Spleen (tissue), 13 donors: ENCODE measurements around the gene BMPER. TPM values are rescaled to one million over a fixed set of nuclear protein-coding genes. Genes with fewer than 3 reads are reported as not detected.

Source experiments
- DNase-seq: peaks from one replicate; pipeline ENCODE4 v3.0.0-alpha.2; 2020
- H3K27ac ChIP-seq, 8 donors: fragments of 200-600 bp; sonication (generic) in 7 of 8; 1 replicate in 4 of 8; 2 replicates in 4 of 8; pipeline versions ENCODE4 v1.5.0 to v1.8.0; 2016 to 2021; ENCODE audit warnings: inconsistent platforms in 4 of 8, mild to moderate bottlenecking in 4 of 8, moderate library complexity in 1 of 8
- H3K27me3 ChIP-seq, 7 donors: fragments of 200-600 bp; sonication (generic) in 6 of 7; replicated peaks in 1 of 7; 1 replicate in 4 of 7; 2 replicates in 3 of 7; pipeline versions ENCODE4 v1.5.0 to v1.8.0; 2016 to 2021; ENCODE audit warnings: inconsistent platforms in 3 of 7, mild to moderate bottlenecking in 1 of 7
- H3K36me3 ChIP-seq, 6 donors: fragments of 200-600 bp; sonication (generic) in 5 of 6; 1 replicate in 4 of 6; 2 replicates in 2 of 6; pipeline versions ENCODE4 v1.5.0 to v1.8.0; 2016 to 2021; ENCODE audit warnings: inconsistent platforms in 2 of 6
- H3K4me1 ChIP-seq, 6 donors: fragments of 200-600 bp; sonication (generic) in 5 of 6; 1 replicate in 3 of 6; 2 replicates in 3 of 6; pipeline versions ENCODE4 v1.5.0 to v1.8.0; 2016 to 2021; ENCODE audit warnings: inconsistent platforms in 3 of 6
- H3K4me3 ChIP-seq, 8 donors: fragments of 200-600 bp; sonication (generic) in 7 of 8; 1 replicate in 4 of 8; 2 replicates in 4 of 8; pipeline versions ENCODE4 v1.5.0 to v1.8.0; 2016 to 2021; ENCODE audit warnings: inconsistent platforms in 4 of 8, mild to moderate bottlenecking in 4 of 8, moderate library complexity in 2 of 8
- H3K9me3 ChIP-seq, 8 donors: fragments of 200-600 bp; sonication (generic) in 7 of 8; 1 replicate in 4 of 8; 2 replicates in 4 of 8; pipeline versions ENCODE4 v1.5.0 to v1.8.0; 2016 to 2021; ENCODE audit warnings: inconsistent platforms in 4 of 8
- POLR2A ChIP-seq, 3 donors: fragments of 450-650 bp; IDR thresholded peaks; one replicate each; pipeline ENCODE4 v1.5.1; 2017; ENCODE audit warnings: antibody characterized with exemption in 3 of 3, mild to moderate bottlenecking in 1 of 3
- POLR2AphosphoS5 ChIP-seq, 3 donors: sonication (generic); formaldehyde crosslinking; IDR thresholded peaks; one replicate each; pipeline ENCODE4 v1.5.1; 2017; ENCODE audit warnings: antibody characterized with exemption in 3 of 3
- WGBS, 5 donors: extraction: QIAGEN DNeasy Blood & Tissue Kit in 3 of 5; methylation state at CpG; one replicate each; pipeline versions ENCODE4 v1.1.5 to v1.1.7; 2013 to 2018; 5-methylcytosine and 5-hydroxymethylcytosine counted together
- intact Hi-C: fragments of 100-400 bp; cut with DNase I; formaldehyde crosslinking; loops from one replicate; pipeline ENCODE4 v1.15.0; 2023; ENCODE audit warnings: low total_unique reads
- long read RNA-seq, 2 donors: transcript quantifications; one replicate each; lab custom pipeline, GENCODE V29; 2026
- polyA plus RNA-seq, 3 donors: library from polyadenylated mRNA; stranded (reverse); fragments of 200-250 nt; gene quantifications; one replicate each; pipeline ENCODE4 v1.2.1, GENCODE V29; 2013
- total RNA-seq, 7 donors: library from RNA; depleted of rRNA in 3 of 7; stranded (reverse); fragments of >200 nt in 3 of 7; fragmentation: NEBNext Ultra II Directional in 4 of 7; extraction: Animal tissue kit (Norgen Biotek cat#: 25700) in 4 of 7; gene quantifications; one replicate each; pipeline versions ENCODE4 v1.1.0 to v1.2.1, GENCODE V29; 2016 to 2021
- TF ChIP-seq, protein P1 (sequence below), 11 experiments: fragments of 200-600 bp in 7 of 11; fragments of 450-650 bp in 4 of 11; sonication (generic) in 4 of 11; IDR thresholded peaks in 8 of 11; conservative IDR thresholded peaks in 3 of 11; 1 replicate in 7 of 11; 2 replicates in 4 of 11; pipeline versions ENCODE4 v1.4.0 to v1.8.0; 2016 to 2021; ENCODE audit warnings: antibody characterized with exemption in 11 of 11, inconsistent platforms in 4 of 11, mild to moderate bottlenecking in 1 of 11
- donor health status: healthy with polysubstance abuse.
- donor health status: DM: no; HTN: no; CAD: no; lungs with moderate emphysema.
- donor health status: DM: no; HTN: no; CAD: no.
- donor health status: Bipolar disorder and iron deficiency.
- donor health status: healthy.
- donor health status: DM: no; HTN: no; CAD: no.
- donor health status: DM: yes; HTN: yes; CAD: no.

BMPER gene
- total RNA-seq = 1 to 10 TPM in 6 of 7 donors, under 1 TPM in 1; 0.95 to 4.4 (median 2.7) TPM
- polyA plus RNA-seq = under 1 TPM; 0.14 to 0.38 (median 0.22) TPM
- long read RNA-seq, donor 1 = 0 reads
- long read RNA-seq, donor 2 = 0 reads

DNA sequence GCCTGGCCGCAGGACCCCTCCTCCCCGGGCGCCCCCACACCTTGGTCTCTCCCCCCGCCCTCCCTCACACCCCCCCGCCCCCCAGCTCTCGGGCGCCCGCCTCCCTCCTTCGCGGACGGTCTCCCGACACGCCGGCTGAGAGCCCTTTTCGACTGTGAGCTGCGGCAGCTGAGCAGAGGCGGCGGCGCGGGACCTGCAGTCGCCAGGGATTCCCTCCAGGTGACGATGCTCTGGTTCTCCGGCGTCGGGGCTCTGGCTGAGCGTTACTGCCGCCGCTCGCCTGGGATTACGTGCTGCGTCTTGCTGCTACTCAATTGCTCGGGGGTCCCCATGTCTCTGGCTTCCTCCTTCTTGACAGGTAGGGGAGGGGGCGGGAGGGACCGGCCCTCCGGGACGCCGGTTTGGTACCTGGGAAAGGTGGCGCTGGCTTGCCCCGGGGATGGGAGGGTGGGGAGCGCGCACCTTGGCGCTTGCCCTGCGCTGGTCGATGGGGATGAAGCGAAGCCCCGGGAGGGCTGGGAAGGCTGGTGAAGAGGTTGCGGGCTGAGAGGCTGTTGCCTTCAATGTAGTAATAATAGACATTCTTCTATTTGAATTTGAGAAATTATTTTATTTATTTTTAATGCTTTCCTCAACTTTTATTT lies at the start of gene BMPER:
Gene BMPER (plus strand): TSS at position 151 of the 644 bp plus-strand sequence. CDS start 75 bp downstream, at position 226.
- H3K27ac ChIP-seq = peak within 1 kb of the TSS in 6 of 8 donors; percentile 29 to 67 (median 60)
- H3K9me3 ChIP-seq = no peaks in the 10 kb centered on the region
- TF ChIP-seq, protein P1, sequence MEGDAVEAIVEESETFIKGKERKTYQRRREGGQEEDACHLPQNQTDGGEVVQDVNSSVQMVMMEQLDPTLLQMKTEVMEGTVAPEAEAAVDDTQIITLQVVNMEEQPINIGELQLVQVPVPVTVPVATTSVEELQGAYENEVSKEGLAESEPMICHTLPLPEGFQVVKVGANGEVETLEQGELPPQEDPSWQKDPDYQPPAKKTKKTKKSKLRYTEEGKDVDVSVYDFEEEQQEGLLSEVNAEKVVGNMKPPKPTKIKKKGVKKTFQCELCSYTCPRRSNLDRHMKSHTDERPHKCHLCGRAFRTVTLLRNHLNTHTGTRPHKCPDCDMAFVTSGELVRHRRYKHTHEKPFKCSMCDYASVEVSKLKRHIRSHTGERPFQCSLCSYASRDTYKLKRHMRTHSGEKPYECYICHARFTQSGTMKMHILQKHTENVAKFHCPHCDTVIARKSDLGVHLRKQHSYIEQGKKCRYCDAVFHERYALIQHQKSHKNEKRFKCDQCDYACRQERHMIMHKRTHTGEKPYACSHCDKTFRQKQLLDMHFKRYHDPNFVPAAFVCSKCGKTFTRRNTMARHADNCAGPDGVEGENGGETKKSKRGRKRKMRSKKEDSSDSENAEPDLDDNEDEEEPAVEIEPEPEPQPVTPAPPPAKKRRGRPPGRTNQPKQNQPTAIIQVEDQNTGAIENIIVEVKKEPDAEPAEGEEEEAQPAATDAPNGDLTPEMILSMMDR (IDR thresholded peaks at IDR 0.05 in 8 of 11, conservative IDR thresholded peaks at IDR 0.05 in 3 of 11) = no peak
- TF ChIP-seq POLR2AphosphoS5 (IDR thresholded peaks at IDR 0.05) (no peak), POLR2A (IDR thresholded peaks at IDR 0.05) (no peak)
- intact Hi-C loops = no loop called here
- DNase-seq = peak; percentile 73
- peak within 1 kb of the TSS; percentile 42 to 78 (median 56) for H3K4me3 ChIP-seq
- no peaks in the 10 kb centered on the region for H3K36me3 ChIP-seq
- 3 to 23% (median 6%) methylated on average over 15 to 45 of the region's 47 CpGs for WGBS, 5 donors
- peaks cover 0 to 33% (median 21%) of the 10 kb centered on the region in 6 donors for H3K4me1 ChIP-seq
- peaks cover 0 to 69% (median 30%) of the 10 kb centered on the region in 7 donors for H3K27me3 ChIP-seq

DNA sequence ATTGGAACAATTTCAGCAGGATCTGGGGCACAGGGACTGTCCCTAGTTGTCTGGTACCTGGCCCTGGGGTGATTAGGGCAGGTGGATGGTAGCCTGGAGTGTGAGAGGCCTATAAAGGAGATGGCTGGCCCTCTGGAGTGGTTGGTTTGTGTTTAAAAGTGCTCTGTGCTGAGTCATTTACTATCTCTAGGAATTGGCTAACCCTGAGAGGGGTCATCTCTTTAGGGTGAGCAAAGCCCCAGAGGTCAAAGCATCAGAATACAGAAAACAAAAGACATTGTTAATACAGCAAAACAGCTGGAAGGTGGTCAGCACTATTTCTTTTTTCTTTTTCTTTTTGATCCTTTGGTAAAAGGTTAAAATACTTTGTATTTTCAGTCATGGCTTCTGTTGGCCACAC lies 43.4 kb upstream of the BMPER start:
- no peak overlapping the region for H3K4me3 ChIP-seq
- H3K9me3 ChIP-seq = no peaks in the 10 kb centered on the region
- no peak for TF ChIP-seq POLR2A (IDR thresholded peaks at IDR 0.05)
- no peak for TF ChIP-seq POLR2AphosphoS5 (IDR thresholded peaks at IDR 0.05)
- TF ChIP-seq, protein P1 (IDR thresholded peaks at IDR 0.05 in 8 of 11, conservative IDR thresholded peaks at IDR 0.05 in 3 of 11) = no peak
- H3K27me3 ChIP-seq = no peaks in the 10 kb centered on the region
- no peaks in the 10 kb centered on the region for H3K4me1 ChIP-seq
- intact Hi-C loops = no loop called here
- DNase-seq = no peak
- H3K27ac ChIP-seq = no peak overlapping the region
- no peaks in the 10 kb centered on the region for H3K36me3 ChIP-seq

DNA sequence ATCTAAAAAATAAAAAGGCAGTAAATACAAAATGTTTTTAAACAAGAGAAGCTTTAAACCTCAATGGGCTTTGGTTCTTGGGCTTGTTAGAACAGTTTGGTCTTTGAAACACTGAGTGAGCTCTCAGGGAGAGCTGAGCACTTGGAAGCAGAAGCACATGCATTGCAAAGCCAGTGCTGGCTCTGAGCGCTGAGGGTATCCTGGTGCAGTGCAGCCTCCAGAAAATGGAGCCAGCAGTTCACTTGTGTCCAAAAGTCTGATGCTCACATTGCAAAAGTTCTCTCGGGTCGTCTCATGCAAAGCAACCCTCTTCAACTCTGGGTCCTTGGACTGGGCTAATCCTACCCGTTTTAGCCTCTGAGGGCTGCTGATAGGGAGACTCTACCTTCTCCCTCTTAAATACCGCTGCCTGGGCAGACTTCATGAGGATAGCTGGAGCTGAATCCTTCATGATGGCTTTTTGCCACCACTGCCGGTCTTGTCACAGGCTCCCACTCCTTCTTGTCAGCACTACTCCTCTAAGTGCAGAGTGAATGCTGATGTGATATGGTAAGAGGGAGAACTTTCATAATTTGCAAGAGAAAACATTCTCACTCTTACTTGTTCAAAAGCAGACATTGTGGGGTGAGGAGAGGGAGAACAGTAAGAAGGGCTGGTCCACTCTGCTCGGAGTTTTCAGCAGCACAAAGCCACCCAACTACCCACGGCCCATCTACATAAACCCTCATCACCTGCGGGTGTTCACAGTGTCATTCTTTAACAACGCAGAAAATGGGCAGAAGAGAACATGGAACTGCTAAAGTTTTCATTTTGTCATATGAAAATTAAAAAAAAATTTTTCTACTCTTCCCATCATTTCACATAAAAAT lies 42.2 kb upstream of the BMPER start:
- no peaks in the 10 kb centered on the region for H3K9me3 ChIP-seq
- no peaks in the 10 kb centered on the region for H3K4me1 ChIP-seq
- no peak overlapping the region for H3K27ac ChIP-seq
- no peaks in the 10 kb centered on the region for H3K27me3 ChIP-seq
- intact Hi-C loops = no loop called here
- no peaks in the 10 kb centered on the region for H3K36me3 ChIP-seq
- TF ChIP-seq POLR2AphosphoS5 (IDR thresholded peaks at IDR 0.05) (no peak), POLR2A (IDR thresholded peaks at IDR 0.05) (no peak)
- TF ChIP-seq, protein P1 (IDR thresholded peaks at IDR 0.05 in 8 of 11, conservative IDR thresholded peaks at IDR 0.05 in 3 of 11) = no peak
- DNase-seq = no peak
- no peak overlapping the region for H3K4me3 ChIP-seq
- 73 to 83% (median 79%) methylated on average over 10 of the region's 10 CpGs for WGBS, 5 donors

DNA sequence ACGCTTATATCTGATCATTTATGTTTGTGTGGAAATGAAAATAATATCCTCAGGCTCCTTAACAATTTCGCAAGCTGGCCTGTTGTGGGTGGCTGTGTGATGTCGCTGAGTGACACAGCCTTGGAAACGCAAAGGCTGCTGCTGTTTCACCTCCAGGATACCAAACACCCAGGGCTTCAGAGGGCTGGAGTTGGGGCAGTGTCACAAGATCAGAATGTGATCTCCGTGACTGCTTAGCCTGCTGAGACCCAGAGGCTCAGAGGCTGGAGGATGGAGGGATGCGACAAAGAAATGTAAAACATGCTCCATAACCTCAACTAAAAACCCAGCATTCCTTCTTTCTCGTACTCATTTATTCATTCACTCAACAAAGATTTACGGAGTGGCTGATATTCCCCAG lies 37.2 kb upstream of the BMPER start:
- 89 to 93% (median 90%) methylated on average over 8 of the region's 8 CpGs for WGBS, 5 donors
- Histone ChIP-seq H3K9me3 (no peaks in the 10 kb centered on the region), H3K27me3 (no peaks in the 10 kb centered on the region), H3K36me3 (no peaks in the 10 kb centered on the region), H3K27ac (no peak overlapping the region), H3K4me3 (no peak overlapping the region), H3K4me1 (no peaks in the 10 kb centered on the region)
- intact Hi-C loops = no loop called here
- no peak for DNase-seq
- TF ChIP-seq POLR2AphosphoS5 (IDR thresholded peaks at IDR 0.05) (no peak), POLR2A (IDR thresholded peaks at IDR 0.05) (no peak)
- TF ChIP-seq, protein P1 (IDR thresholded peaks at IDR 0.05 in 8 of 11, conservative IDR thresholded peaks at IDR 0.05 in 3 of 11) = no peak
